Calu3 (cell line): ENCODE data around the gene CTNND2. TPM values are rescaled to one million over a fixed set of nuclear protein-coding genes. Genes with fewer than 3 reads are reported as not detected.

Source experiments
- BruUV-seq: library from RNA; stranded (reverse); fragments of 400-500 nt; replicated peaks from 2 replicates; lab custom pipeline; 2021; lab: Mats Ljungman, UMichigan
- CTCF ChIA-PET: fragments of 300-600 bp; sonication (Branson Sonifier 250); formaldehyde crosslinking; loops from one replicate; lab custom pipeline; 2022; ENCODE audit warnings: antibody characterized with exemption; lab: Charles Lee
- DNase-seq: peaks from one replicate; pipeline ENCODE4 v3.0.0; 2022
- H3K27ac Mint-ChIP-seq: one replicate; pipeline ENCODE4 v1.8.0; 2022; ENCODE audit warnings: mixed read lengths; ENCODE audit not compliant: unreplicated experiment
- H3K27me3 Mint-ChIP-seq: one replicate; pipeline ENCODE4 v1.8.0; 2022; ENCODE audit warnings: mixed read lengths; ENCODE audit not compliant: unreplicated experiment
- H3K36me3 Mint-ChIP-seq: one replicate; pipeline ENCODE4 v1.8.0; 2022; ENCODE audit warnings: mild to moderate bottlenecking, moderate library complexity, mixed read lengths; ENCODE audit not compliant: insufficient read depth, unreplicated experiment
- H3K4me1 Mint-ChIP-seq: one replicate; pipeline ENCODE4 v1.8.0; 2022; ENCODE audit warnings: mild to moderate bottlenecking, low read depth, mixed read lengths; ENCODE audit not compliant: unreplicated experiment
- H3K4me3 Mint-ChIP-seq: one replicate; pipeline ENCODE4 v1.8.0; 2022; ENCODE audit warnings: mild to moderate bottlenecking, low read depth, moderate library complexity, mixed read lengths; ENCODE audit not compliant: unreplicated experiment
- H3K9me3 Mint-ChIP-seq: one replicate; pipeline ENCODE4 v1.8.0; 2022; ENCODE audit warnings: low read depth, mixed read lengths; ENCODE audit not compliant: unreplicated experiment
- intact Hi-C: fragments of 100-400 bp; cut with micrococcal nuclease; formaldehyde crosslinking; loops from one replicate; pipeline ENCODE4 v1.10.0; 2022; ENCODE audit not compliant: unreplicated experiment
- total RNA-seq: library from RNA; stranded (reverse); gene quantifications from 2 replicates; pipeline ENCODE4 v1.2.3, GENCODE V29; 2022
- TF ChIP-seq, protein P1 (sequence below): fragments of 200-600 bp; IDR thresholded peaks from one replicate; pipeline ENCODE4 v1.8.0; 2022; ENCODE audit warnings: antibody characterized with exemption; ENCODE audit not compliant: unreplicated experiment

CTNND2 gene
- total RNA-seq, 1 experiment from 2014 or later = 19.6 TPM

DNA sequence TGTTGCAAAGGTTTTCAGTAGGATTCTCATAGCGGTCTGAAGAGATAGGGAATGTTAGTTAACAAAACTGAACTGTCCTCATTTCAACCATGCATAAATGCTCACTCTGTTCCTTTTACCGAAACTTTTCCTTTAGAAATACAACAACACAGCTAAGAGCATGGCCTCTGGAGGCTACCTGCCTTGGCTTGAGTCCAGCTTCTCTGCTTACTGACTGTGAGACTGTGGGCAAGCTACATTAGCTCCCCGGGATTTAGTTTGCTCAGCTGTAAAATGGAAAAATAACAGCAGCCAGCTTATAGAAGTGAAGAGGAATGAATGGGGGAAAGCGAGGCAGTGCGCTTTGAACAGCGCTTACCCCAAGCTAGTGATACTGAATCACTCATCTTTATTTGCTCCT is 635.4 kb downstream of the CTNND2 start:
- Mint-ChIP-seq H3K27ac (no peak overlapping the region), H3K27me3 (no peaks in the 10 kb centered on the region), H3K4me1 (no peaks in the 10 kb centered on the region), H3K9me3 (no peaks in the 10 kb centered on the region), H3K36me3 (no peaks in the 10 kb centered on the region), H3K4me3 (no peak overlapping the region)
- intact Hi-C loops = loop anchor here (10.0 kb wide), 1 partner anchor 636 kb away; the partner anchor contains the start of gene CTNND2
- no peak for DNase-seq
- CTCF ChIA-PET = interaction anchor here (0.6 to 1.2 kb wide), 3 partner anchors 184 to 753 kb away, joined by 3 to 4 read pairs (median 3); no protein-coding TSS in a partner anchor
- BruUV-seq = no TSS peak
- TF ChIP-seq, protein P1, sequence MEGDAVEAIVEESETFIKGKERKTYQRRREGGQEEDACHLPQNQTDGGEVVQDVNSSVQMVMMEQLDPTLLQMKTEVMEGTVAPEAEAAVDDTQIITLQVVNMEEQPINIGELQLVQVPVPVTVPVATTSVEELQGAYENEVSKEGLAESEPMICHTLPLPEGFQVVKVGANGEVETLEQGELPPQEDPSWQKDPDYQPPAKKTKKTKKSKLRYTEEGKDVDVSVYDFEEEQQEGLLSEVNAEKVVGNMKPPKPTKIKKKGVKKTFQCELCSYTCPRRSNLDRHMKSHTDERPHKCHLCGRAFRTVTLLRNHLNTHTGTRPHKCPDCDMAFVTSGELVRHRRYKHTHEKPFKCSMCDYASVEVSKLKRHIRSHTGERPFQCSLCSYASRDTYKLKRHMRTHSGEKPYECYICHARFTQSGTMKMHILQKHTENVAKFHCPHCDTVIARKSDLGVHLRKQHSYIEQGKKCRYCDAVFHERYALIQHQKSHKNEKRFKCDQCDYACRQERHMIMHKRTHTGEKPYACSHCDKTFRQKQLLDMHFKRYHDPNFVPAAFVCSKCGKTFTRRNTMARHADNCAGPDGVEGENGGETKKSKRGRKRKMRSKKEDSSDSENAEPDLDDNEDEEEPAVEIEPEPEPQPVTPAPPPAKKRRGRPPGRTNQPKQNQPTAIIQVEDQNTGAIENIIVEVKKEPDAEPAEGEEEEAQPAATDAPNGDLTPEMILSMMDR = no peak

DNA sequence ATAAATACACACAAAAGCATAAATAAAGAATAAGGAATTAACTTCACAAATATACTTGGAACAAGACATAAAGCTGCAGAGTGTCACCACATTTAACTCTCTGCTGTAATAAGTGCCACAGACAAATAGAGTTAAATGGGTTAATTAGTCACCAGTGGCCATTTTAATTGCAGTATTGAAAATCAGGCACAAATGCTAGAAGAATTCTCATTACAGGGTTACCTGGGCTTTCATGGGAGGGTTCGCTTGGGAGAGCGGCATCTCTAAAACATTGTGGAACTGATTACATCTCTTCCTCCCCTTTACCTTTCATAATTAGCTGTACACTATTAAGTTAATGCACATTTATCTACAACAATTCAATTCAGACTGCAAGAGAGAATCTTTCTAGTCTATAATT is 637.9 kb downstream of the CTNND2 start:
- no TSS peak for BruUV-seq
- Mint-ChIP-seq H3K27me3 (no peaks in the 10 kb centered on the region), H3K4me1 (no peaks in the 10 kb centered on the region), H3K36me3 (no peaks in the 10 kb centered on the region), H3K4me3 (no peak overlapping the region), H3K9me3 (no peaks in the 10 kb centered on the region), H3K27ac (no peak overlapping the region)
- CTCF ChIA-PET = no interaction called here
- no peak for DNase-seq
- intact Hi-C loops = loop anchor here (2.0 to 10.0 kb wide), 2 partner anchors 228 to 638 kb away; partner anchors contain the start of gene CTNND2
- TF ChIP-seq, protein P1 = no peak

DNA sequence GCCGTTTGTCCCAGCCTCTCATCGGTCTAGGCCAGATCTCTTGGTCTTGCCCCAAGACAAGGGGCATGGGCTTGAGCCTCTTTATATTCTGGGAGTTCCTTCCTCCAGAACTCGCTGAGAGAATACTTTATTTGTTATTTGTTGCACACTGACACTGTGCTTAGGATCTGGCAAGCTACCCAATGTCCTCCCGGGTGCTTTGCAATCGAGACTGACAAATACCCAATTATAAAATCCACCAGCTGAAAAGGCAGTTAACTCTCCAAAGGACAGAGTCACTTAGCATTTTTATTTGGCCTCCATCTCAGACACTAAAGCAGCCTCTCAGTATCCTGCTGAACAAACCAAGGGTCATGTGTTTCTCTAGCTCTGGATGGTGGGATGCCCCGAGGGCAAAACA is 643.0 kb downstream of the CTNND2 start:
- Mint-ChIP-seq H3K27ac (no peak overlapping the region), H3K36me3 (no peaks in the 10 kb centered on the region), H3K4me1 (no peaks in the 10 kb centered on the region), H3K4me3 (no peak overlapping the region), H3K27me3 (no peaks in the 10 kb centered on the region), H3K9me3 (no peaks in the 10 kb centered on the region)
- TF ChIP-seq, protein P1 = no peak
- intact Hi-C loops = loop anchor here (10.0 kb wide), 1 partner anchor 644 kb away; the partner anchor contains the start of gene CTNND2
- DNase-seq = no peak
- CTCF ChIA-PET = no interaction called here
- BruUV-seq = no TSS peak

DNA sequence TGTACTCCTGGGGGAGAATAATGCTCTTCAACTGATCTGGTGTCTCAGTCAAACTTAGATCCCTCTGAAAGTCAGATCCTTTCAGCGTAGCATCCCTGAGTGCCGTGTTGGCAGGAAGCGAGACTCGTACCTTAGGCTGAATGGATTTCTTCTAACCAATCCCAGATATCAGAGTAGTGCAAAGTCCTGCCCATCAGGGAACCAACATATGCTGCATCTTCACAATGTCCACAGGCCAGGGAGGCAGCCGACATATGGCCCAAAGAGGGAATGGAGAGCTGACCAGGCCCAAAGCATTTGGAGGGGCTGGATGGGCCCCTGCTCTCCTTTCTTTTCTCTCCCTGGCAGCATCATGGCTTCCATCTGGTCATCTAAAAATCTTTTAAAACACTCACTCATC is 646.2 kb downstream of the CTNND2 start:
- Mint-ChIP-seq H3K4me1 (peaks cover 7% of the 10 kb centered on the region), H3K4me3 (no peak overlapping the region), H3K9me3 (no peaks in the 10 kb centered on the region), H3K27me3 (no peaks in the 10 kb centered on the region), H3K36me3 (no peaks in the 10 kb centered on the region), H3K27ac (no peak overlapping the region)
- CTCF ChIA-PET = no interaction called here
- no peak for DNase-seq
- TF ChIP-seq, protein P1 = no peak
- intact Hi-C loops = no loop called here
- BruUV-seq = no TSS peak
